Esophagus squamous epithelium (tissue), 5 donors: ENCODE results near the gene ZNF532. TPM values are rescaled to one million over a fixed set of nuclear protein-coding genes. Genes with fewer than 3 reads are reported as not detected.
A peak's percentile ranks its signal among the peaks of the same experiment; 100 is the strongest.

Experiments used
- DNase-seq: peaks from one replicate; lab custom pipeline; 2025; lab: John Stamatoyannopoulos, UW
- H3K27ac ChIP-seq, 4 donors: fragments of 200-600 bp; sonication (generic); one replicate each; pipeline ENCODE4 v1.5.1; 2016 to 2019; ENCODE audit warnings: mild to moderate bottlenecking in 1 of 4
- H3K27me3 ChIP-seq, 4 donors: fragments of 200-600 bp; sonication (generic); 1 replicate in 3 of 4; 2 replicates in 1 of 4; pipeline versions ENCODE4 v1.5.1 to v1.6.0; 2017 to 2021; ENCODE audit warnings: antibody characterized with exemption in 1 of 4
- H3K36me3 ChIP-seq, 3 donors: fragments of 200-600 bp; sonication (generic); one replicate each; pipeline ENCODE4 v1.5.1; 2016 to 2019
- H3K4me1 ChIP-seq, 3 donors: fragments of 200-600 bp; sonication (generic); one replicate each; pipeline ENCODE4 v1.5.1; 2017 to 2019
- H3K4me3 ChIP-seq, 4 donors: fragments of 200-600 bp; sonication (generic); 1 replicate in 3 of 4; 2 replicates in 1 of 4; pipeline ENCODE4 v1.5.1; 2016 to 2019; ENCODE audit warnings: mild to moderate bottlenecking in 2 of 4, moderate library complexity in 1 of 4
- H3K9me3 ChIP-seq, 3 donors: fragments of 200-600 bp; sonication (generic); one replicate each; pipeline ENCODE4 v1.5.1; 2016 to 2019
- POLR2A ChIP-seq, 4 donors: fragments of 450-650 bp; IDR thresholded peaks; one replicate each; pipeline ENCODE4 v1.6.1; 2017; ENCODE audit warnings: antibody characterized with exemption in 4 of 4, mild to moderate bottlenecking in 4 of 4, moderate library complexity in 3 of 4
- WGBS, 2 donors: methylation state at CpG; one replicate each; pipeline ENCODE4 v1.1.5; 2018; 5-methylcytosine and 5-hydroxymethylcytosine counted together
- intact Hi-C: fragments of 100-400 bp; cut with DNase I; formaldehyde crosslinking; loops from one replicate; pipeline ENCODE4 v1.15.0; 2022
- total RNA-seq, 4 donors: library from RNA; depleted of rRNA; stranded (reverse); fragments of >200 nt; gene quantifications; one replicate each; pipeline ENCODE4 v1.1.0, GENCODE V29; 2016
- TF ChIP-seq, protein P1 (sequence below), 6 experiments: fragments of 450-650 bp in 4 of 6; fragments of 200-600 bp in 2 of 6; sonication (generic) in 2 of 6; IDR thresholded peaks; one replicate each; pipeline ENCODE4 v1.5.1; 2016 to 2019; ENCODE audit warnings: antibody characterized with exemption in 6 of 6, mild to moderate bottlenecking in 4 of 6, moderate library complexity in 4 of 6
- donor health status: DM: yes; HTN: yes; CAD: no.

Gene ZNF532
- total RNA-seq, 4 donors from 2014 or later = 30.7 to 52.3 (median 32.6) TPM

DNA sequence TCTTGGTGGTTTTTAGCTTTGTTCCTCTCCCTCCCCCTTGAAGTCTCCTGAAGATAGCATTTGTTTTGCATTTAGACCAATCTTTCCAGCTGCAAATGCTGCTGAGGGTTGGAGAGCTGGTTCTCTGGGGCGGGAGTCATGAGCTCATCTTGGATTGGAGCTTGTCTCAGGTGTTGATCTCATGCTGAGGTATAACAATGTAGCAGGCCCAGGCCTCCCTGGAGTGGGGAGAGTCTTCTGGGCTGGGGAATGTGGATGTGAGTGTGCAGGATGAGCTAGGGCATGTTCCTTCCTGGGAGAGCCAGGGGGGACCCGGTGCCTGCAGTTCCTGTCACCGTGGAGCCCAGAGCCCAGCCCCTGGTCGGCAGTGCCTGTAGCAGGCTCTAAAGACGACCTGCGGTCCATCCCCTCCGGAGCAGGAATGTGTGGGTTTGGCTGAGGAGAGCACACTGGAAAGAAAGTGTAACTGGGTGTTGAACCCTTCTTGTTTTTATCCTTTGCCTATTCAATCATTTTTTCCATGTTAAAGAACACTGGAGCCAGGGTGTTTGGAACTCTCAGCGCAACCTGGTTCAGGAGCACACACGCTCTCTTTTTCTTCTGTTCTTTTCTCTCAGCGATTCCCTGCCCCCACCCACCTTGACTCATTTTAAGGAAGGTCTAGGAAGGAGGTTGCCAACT lies 2.7 kb downstream of the ZNF532 start:
- TF ChIP-seq, protein P1, sequence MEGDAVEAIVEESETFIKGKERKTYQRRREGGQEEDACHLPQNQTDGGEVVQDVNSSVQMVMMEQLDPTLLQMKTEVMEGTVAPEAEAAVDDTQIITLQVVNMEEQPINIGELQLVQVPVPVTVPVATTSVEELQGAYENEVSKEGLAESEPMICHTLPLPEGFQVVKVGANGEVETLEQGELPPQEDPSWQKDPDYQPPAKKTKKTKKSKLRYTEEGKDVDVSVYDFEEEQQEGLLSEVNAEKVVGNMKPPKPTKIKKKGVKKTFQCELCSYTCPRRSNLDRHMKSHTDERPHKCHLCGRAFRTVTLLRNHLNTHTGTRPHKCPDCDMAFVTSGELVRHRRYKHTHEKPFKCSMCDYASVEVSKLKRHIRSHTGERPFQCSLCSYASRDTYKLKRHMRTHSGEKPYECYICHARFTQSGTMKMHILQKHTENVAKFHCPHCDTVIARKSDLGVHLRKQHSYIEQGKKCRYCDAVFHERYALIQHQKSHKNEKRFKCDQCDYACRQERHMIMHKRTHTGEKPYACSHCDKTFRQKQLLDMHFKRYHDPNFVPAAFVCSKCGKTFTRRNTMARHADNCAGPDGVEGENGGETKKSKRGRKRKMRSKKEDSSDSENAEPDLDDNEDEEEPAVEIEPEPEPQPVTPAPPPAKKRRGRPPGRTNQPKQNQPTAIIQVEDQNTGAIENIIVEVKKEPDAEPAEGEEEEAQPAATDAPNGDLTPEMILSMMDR (IDR thresholded peaks at IDR 0.05) = no peak
- TF ChIP-seq POLR2A (IDR thresholded peaks at IDR 0.05) = no peak
- 56 to 75% methylated on average over 8 to 10 of the region's 10 CpGs for WGBS, 2 donors
- Histone ChIP-seq H3K27me3 (no peaks in the 10 kb centered on the region), H3K4me1 (peaks cover 20 to 71% (median 36%) of the 10 kb centered on the region in 3 donors), H3K4me3 (no peak overlapping the region), H3K9me3 (no peaks in the 10 kb centered on the region), H3K27ac (peak overlapping the region in 3 of 4 donors; percentile 56 to 96 (median 93)), H3K36me3 (peaks cover 0 to 55% (median 0%) of the 10 kb centered on the region in 3 donors)
- intact Hi-C loops = no loop called here
- no peak for DNase-seq

DNA sequence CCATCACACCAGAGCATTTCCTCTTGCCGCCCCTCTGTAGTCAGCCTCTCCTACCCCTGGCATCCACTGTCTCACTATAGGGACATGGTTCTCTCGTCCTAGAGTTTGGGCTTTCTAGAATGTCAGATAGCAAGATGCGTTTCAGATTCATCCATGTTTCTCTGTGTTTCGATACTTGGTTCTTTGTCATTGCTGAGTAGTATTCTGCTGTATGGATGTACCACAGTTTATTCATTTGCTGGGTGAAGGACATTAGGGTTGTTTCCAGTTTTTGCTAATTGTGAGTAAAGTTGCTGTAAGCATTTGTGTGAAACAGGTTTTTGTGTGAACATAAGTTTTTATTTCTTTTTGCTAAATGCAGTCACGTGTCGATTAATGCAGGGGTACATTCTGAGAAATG lies 3.8 kb downstream of the ZNF532 start:
- H3K27me3 ChIP-seq = no peaks in the 10 kb centered on the region
- H3K4me1 ChIP-seq = peaks cover 13 to 64% (median 33%) of the 10 kb centered on the region in 3 donors
- no peak for DNase-seq
- 90 to 96% methylated on average over 6 of the region's 6 CpGs for WGBS, 2 donors
- intact Hi-C loops = no loop called here
- no peak overlapping the region for H3K4me3 ChIP-seq
- TF ChIP-seq, protein P1 (IDR thresholded peaks at IDR 0.05) = no peak
- TF ChIP-seq POLR2A (IDR thresholded peaks at IDR 0.05) = no peak
- H3K9me3 ChIP-seq = no peaks in the 10 kb centered on the region
- H3K27ac ChIP-seq = no peak overlapping the region
- peaks cover 0 to 66% (median 0%) of the 10 kb centered on the region in 3 donors for H3K36me3 ChIP-seq

DNA sequence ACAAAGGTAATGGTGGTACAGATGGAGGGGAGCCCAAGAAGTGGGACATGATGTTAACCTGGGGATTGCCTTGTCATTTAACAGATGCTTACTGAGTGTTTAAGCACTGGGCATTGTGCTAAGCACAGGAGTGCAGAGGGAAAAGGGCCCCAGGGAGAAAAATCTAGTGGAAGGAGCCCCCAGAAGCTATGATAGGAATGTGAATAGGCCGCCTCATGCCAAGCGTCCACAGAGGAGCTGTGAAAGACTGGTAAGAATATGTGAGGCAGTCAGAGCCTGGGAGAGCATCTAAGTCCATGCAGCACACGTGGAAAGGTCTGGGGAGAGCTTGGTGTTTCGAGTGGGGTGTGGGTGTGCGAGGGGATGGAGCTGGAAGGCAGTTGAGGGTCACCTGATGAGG lies 5.5 kb downstream of the ZNF532 start:
- Histone ChIP-seq H3K9me3 (no peaks in the 10 kb centered on the region), H3K27me3 (no peaks in the 10 kb centered on the region), H3K36me3 (peaks cover 0 to 83% (median 0%) of the 10 kb centered on the region in 3 donors), H3K4me3 (no peak overlapping the region), H3K27ac (no peak overlapping the region), H3K4me1 (peaks cover 0 to 47% (median 25%) of the 10 kb centered on the region in 3 donors)
- intact Hi-C loops = no loop called here
- TF ChIP-seq, protein P1 (IDR thresholded peaks at IDR 0.05) = no peak
- TF ChIP-seq POLR2A (IDR thresholded peaks at IDR 0.05) = no peak
- 84 to 87% methylated on average over 5 of the region's 5 CpGs for WGBS, 2 donors
- DNase-seq = no peak

DNA sequence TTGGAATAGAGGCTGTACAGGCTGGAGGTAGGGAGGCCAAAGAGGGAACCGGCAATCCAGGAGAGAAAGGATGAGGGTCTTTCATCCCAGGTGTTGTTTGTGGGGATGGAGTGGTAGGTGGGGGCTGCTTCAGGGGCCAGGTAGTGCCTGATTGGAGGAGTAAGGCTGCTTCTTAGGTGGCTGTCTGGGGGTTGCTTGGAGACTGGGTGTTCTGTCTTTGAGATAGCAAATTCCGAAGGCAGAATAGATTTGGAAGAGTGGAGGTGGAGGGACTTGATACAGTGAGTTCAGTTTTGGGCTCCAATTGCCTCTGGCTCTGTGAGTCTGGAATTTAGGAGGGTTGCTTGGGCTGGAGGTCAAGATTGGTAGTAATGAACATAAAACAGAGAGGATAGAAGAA lies 5.9 kb downstream of the ZNF532 start:
- peaks cover 0 to 84% (median 0%) of the 10 kb centered on the region in 3 donors for H3K36me3 ChIP-seq

More for the DNA sequence above, 5.9 kb downstream of the ZNF532 start:
- WGBS, 2 donors = 91 to 95% methylated on average over 2 of the region's 2 CpGs
- Histone ChIP-seq H3K27ac (peak overlapping the region in 2 of 4 donors; percentile 2 to 4), H3K4me1 (peaks cover 0 to 42% (median 20%) of the 10 kb centered on the region in 3 donors), H3K4me3 (no peak overlapping the region), H3K27me3 (no peaks in the 10 kb centered on the region), H3K9me3 (no peaks in the 10 kb centered on the region)
- DNase-seq = no peak
- TF ChIP-seq, protein P1 (IDR thresholded peaks at IDR 0.05) = no peak
- no peak for TF ChIP-seq POLR2A (IDR thresholded peaks at IDR 0.05)
- intact Hi-C loops = no loop called here
